Pons (tissue), 1 donor: ENCODE data around the gene AKR1C2.
"Not testable (repeated sequence)": the region's sequence is repeated elsewhere in the genome, so short reads cannot be mapped to it uniquely, and the experiment has no call there.

Experiments used
- DNase-seq: peaks from one replicate; pipeline ENCODE4 v3.0.0-alpha.2; 2016; ENCODE audit warnings: low spot score

Gene AKR1C2

GRCh38 chr10:5023177-5023805 lies 19.6 kb upstream of the AKR1C2 start:
- no peak for DNase-seq

- not testable (repeated sequence) for DNase-seq
Observed at GRCh38 chr10:5021624-5022290, 18.1 kb upstream of the AKR1C2 start.

- DNase-seq = not testable (repeated sequence)
Observed at GRCh38 chr10:5019770-5020612, 16.3 kb upstream of the AKR1C2 start.

- not testable (repeated sequence) for DNase-seq
Observed at GRCh38 chr10:5018671-5019277, 15.1 kb upstream of the AKR1C2 start.

GRCh38 chr10:5018134-5018533 lies 14.5 kb upstream of the AKR1C2 start:
- no peak for DNase-seq

- no peak for DNase-seq
Observed at GRCh38 chr10:5014936-5015335, 11.3 kb upstream of the AKR1C2 start.

GRCh38 chr10:5014200-5014910 lies 10.7 kb upstream of the AKR1C2 start:
- not testable (repeated sequence) for DNase-seq

- no peak for DNase-seq
Observed at GRCh38 chr10:5013385-5013784, 9.7 kb upstream of the AKR1C2 start.

- DNase-seq = no peak
Observed at GRCh38 chr10:5012595-5012994, 8.9 kb upstream of the AKR1C2 start.

GRCh38 chr10:5011392-5011791 lies 7.7 kb upstream of the AKR1C2 start:
- DNase-seq = not testable (repeated sequence)

- not testable (repeated sequence) for DNase-seq
Observed at GRCh38 chr10:5010043-5010442, 6.4 kb upstream of the AKR1C2 start.

- DNase-seq = not testable (repeated sequence)
Observed at GRCh38 chr10:5008857-5009548, 5.3 kb upstream of the AKR1C2 start.

GRCh38 chr10:5004501-5004900 lies 844 bp upstream of the AKR1C2 start:
- not testable (repeated sequence) for DNase-seq

GRCh38 chr10:5004030-5004385 lies 351 bp upstream of the AKR1C2 start:
- not testable (repeated sequence) for DNase-seq

- DNase-seq = no peak
Observed at GRCh38 chr10:5002013-5002727, 1.5 kb downstream of the AKR1C2 start.

- DNase-seq = no peak
Observed at GRCh38 chr10:4998671-4999070, 5.0 kb downstream of the AKR1C2 start.

GRCh38 chr10:4994260-4994659 lies 9.4 kb downstream of the AKR1C2 start:
- DNase-seq = not testable (repeated sequence)

GRCh38 chr10:4992564-4992963 lies 11.1 kb downstream of the AKR1C2 start:
- not testable (repeated sequence) for DNase-seq

- DNase-seq = not testable (repeated sequence)
Observed at GRCh38 chr10:4991463-4991862, 12.2 kb downstream of the AKR1C2 start.

- DNase-seq = no peak
Observed at GRCh38 chr10:4990217-4990616, 13.4 kb downstream of the AKR1C2 start.
